Measurements from ENCODE around the gene ZNF700.
"Not testable (repeated sequence)": the region's sequence is repeated elsewhere in the genome, so short reads cannot be mapped to it uniquely, and the experiment has no call there.

Gene ZNF700

GRCh38 chr19:11887234-11887610 is 37.7 kb upstream of the ZNF700 start:
- Histone ChIP-seq H2BK15ac (replicated peaks; ENCODE audit: low read depth) (no peak overlapping the region), H3K27ac (ENCODE audit: low read depth, low read length) (peak overlapping the region; percentile 31), H3K36me3 (ENCODE audit: control insufficient read depth, insufficient read depth, low read length) (no peaks in the 10 kb centered on the region), H3K4me2 (ENCODE audit: low read length) (peak overlapping the region; percentile 16), H2BK5ac (ENCODE audit: low read length) (peak overlapping the region; percentile 39), H3K23ac (ENCODE audit: low read length) (no peak overlapping the region), H2AK5ac (ENCODE audit: low read length) (no peak overlapping the region), H3K56ac (ENCODE audit: low read length) (peak overlapping the region; percentile 88), H3K27me3 (ENCODE audit: insufficient read depth, low read length, poor library complexity) (no peaks in the 10 kb centered on the region), H3K4me3 (ENCODE audit: low read length) (no peak overlapping the region), H2BK120ac (ENCODE audit: low read depth, low read length) (no peak overlapping the region), H3K79me1 (ENCODE audit: low read length) (no peaks in the 10 kb centered on the region), H3K9ac (ENCODE audit: low read length) (peak overlapping the region; percentile 54), H3K18ac (ENCODE audit: low read length) (no peak overlapping the region), H3K79me2 (ENCODE audit: control insufficient read depth, insufficient read depth, low read length) (no peaks in the 10 kb centered on the region), H4K8ac (ENCODE audit: low read depth, low read length) (no peak overlapping the region), H4K5ac (ENCODE audit: low read length) (no peak overlapping the region), H3K4me1 (ENCODE audit: control insufficient read depth, low read depth, low read length) (peaks cover 4% of the 10 kb centered on the region), H3K4ac (ENCODE audit: low read depth, low read length) (no peak overlapping the region)
- WGBS (ENCODE audit: extremely low coverage, insufficient coverage, low lambda C conversion rate), result no CpG with 5 or more reads among the region's 7 CpGs
- DNase-seq, result peak; percentile 56

DNA sequence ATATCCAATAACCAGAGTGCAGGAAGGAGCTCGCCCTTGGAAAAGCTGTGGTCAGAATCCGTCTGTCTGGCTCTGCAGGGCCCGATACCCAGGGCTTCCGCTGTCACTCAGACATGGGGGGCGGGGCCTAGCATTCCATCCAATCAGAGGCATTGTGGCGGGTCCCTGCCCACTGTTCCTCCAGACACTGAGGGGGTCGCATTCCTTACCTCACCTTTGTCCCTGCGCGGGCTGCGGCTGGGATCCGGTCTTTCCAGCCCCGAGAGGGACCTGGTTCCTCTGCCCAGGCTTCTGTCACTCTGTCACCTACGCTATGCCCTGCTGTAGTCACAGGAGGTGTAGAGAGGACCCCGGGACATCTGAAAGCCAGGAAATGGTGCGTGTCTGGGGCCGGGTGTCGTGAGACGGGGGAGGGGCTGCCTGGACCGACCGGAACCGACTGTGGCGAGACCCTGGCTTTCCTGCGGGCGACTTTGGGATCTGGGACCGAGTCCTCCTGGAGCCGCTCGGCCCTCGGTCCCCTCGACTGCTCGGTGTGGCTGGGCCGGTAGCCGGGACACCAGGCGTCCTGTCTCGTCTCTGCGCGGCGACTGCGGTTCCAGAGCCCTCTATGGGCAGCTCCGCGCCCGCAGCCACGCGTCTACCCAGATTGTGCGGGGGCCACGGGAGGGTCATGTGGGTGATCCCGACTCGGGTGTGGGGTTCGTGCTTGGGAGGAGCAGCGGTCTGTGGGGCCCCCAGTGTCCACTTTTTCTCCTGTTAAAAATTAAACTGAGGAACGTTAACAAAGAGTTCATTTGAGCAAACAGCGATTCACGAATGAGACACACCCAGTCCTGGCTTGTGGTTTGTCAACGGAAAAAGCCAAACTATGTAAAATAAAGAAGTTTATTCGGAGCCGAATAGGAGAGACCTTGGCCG is 37.0 kb upstream of the ZNF700 start, which contains the start of gene ZNF69:
Gene ZNF69, plus strand, starts transcription at position 172 of the 921 bp plus-strand sequence. Its CDS starts 142 bp downstream, at position 314.
- Histone ChIP-seq H3K79me2 (ENCODE audit: control insufficient read depth, insufficient read depth, low read length) (no peaks in the 10 kb centered on the region), H2BK120ac (ENCODE audit: low read depth, low read length) (no peak within 1 kb of the TSS), H3K23ac (ENCODE audit: low read length) (no peak within 1 kb of the TSS), H2AK5ac (ENCODE audit: low read length) (no peak within 1 kb of the TSS), H3K18ac (ENCODE audit: low read length) (peak within 1 kb of the TSS; percentile 35), H3K4ac (ENCODE audit: low read depth, low read length) (no peak within 1 kb of the TSS), H2BK5ac (ENCODE audit: low read length) (peak within 1 kb of the TSS; percentile 57), H3K4me3 (ENCODE audit: low read length) (peak within 1 kb of the TSS; percentile 64), H3K27ac (ENCODE audit: low read depth, low read length) (peak within 1 kb of the TSS; percentile 91), H4K5ac (ENCODE audit: low read length) (no peak within 1 kb of the TSS), H2BK15ac (replicated peaks; ENCODE audit: low read depth) (no peak within 1 kb of the TSS), H3K56ac (ENCODE audit: low read length) (peak within 1 kb of the TSS; percentile 94), H3K4me2 (ENCODE audit: low read length) (peak within 1 kb of the TSS; percentile 35), H3K27me3 (ENCODE audit: insufficient read depth, low read length, poor library complexity) (no peaks in the 10 kb centered on the region), H3K79me1 (ENCODE audit: low read length) (peaks cover 3% of the 10 kb centered on the region), H3K36me3 (ENCODE audit: control insufficient read depth, insufficient read depth, low read length) (no peaks in the 10 kb centered on the region), H4K8ac (ENCODE audit: low read depth, low read length) (no peak within 1 kb of the TSS), H3K4me1 (ENCODE audit: control insufficient read depth, low read depth, low read length) (peaks cover 4% of the 10 kb centered on the region), H3K9ac (ENCODE audit: low read length) (peak within 1 kb of the TSS; percentile 79)
- no CpG with 5 or more reads among the region's 56 CpGs for WGBS (ENCODE audit: extremely low coverage, insufficient coverage, low lambda C conversion rate)
- peak; percentile 97 for DNase-seq

- H3K27me3 ChIP-seq (ENCODE audit: insufficient read depth, low read length, poor library complexity); H4K8ac ChIP-seq (ENCODE audit: low read depth, low read length); H3K36me3 ChIP-seq (ENCODE audit: control insufficient read depth, insufficient read depth, low read length); H2BK15ac ChIP-seq (replicated peaks; ENCODE audit: low read depth); H3K23ac ChIP-seq (ENCODE audit: low read length); H3K4me1 ChIP-seq (ENCODE audit: control insufficient read depth, low read depth, low read length); H3K56ac ChIP-seq (ENCODE audit: low read length); H3K4ac ChIP-seq (ENCODE audit: low read depth, low read length); H2BK5ac ChIP-seq (ENCODE audit: low read length); H3K79me1 ChIP-seq (ENCODE audit: low read length); H3K4me3 ChIP-seq (ENCODE audit: low read length); H3K18ac ChIP-seq (ENCODE audit: low read length); H3K9ac ChIP-seq (ENCODE audit: low read length); H3K4me2 ChIP-seq (ENCODE audit: low read length); H4K5ac ChIP-seq (ENCODE audit: low read length); H2BK120ac ChIP-seq (ENCODE audit: low read depth, low read length); H3K79me2 ChIP-seq (ENCODE audit: control insufficient read depth, insufficient read depth, low read length); H2AK5ac ChIP-seq (ENCODE audit: low read length): not testable (repeated sequence)
- no CpG with 5 or more reads among the region's 6 CpGs for WGBS (ENCODE audit: extremely low coverage, insufficient coverage, low lambda C conversion rate)
- peak overlapping the region; percentile 42 for H3K27ac ChIP-seq (ENCODE audit: low read depth, low read length)
- DNase-seq, result peak; percentile 72
Observed at GRCh38 chr19:11889901-11890300, 35.0 kb upstream of the ZNF700 start.

GRCh38 chr19:11890634-11891033 is 34.3 kb upstream of the ZNF700 start:
- no CpG with 5 or more reads among the region's 5 CpGs for WGBS (ENCODE audit: extremely low coverage, insufficient coverage, low lambda C conversion rate)
- Histone ChIP-seq H2BK5ac (ENCODE audit: low read length) (no peak overlapping the region), H3K27me3 (ENCODE audit: insufficient read depth, low read length, poor library complexity) (no peaks in the 10 kb centered on the region), H3K4me1 (ENCODE audit: control insufficient read depth, low read depth, low read length) (peaks cover 4% of the 10 kb centered on the region), H3K9ac (ENCODE audit: low read length) (no peak overlapping the region), H4K8ac (ENCODE audit: low read depth, low read length) (no peak overlapping the region), H3K4me2 (ENCODE audit: low read length) (no peak overlapping the region), H3K4ac (ENCODE audit: low read depth, low read length) (no peak overlapping the region), H3K4me3 (ENCODE audit: low read length) (no peak overlapping the region), H3K79me1 (ENCODE audit: low read length) (peaks cover 5% of the 10 kb centered on the region), H3K18ac (ENCODE audit: low read length) (no peak overlapping the region), H3K36me3 (ENCODE audit: control insufficient read depth, insufficient read depth, low read length) (no peaks in the 10 kb centered on the region), H3K23ac (ENCODE audit: low read length) (no peak overlapping the region), H3K27ac (ENCODE audit: low read depth, low read length) (no peak overlapping the region), H4K5ac (ENCODE audit: low read length) (no peak overlapping the region), H2AK5ac (ENCODE audit: low read length) (no peak overlapping the region), H3K79me2 (ENCODE audit: control insufficient read depth, insufficient read depth, low read length) (no peaks in the 10 kb centered on the region), H2BK15ac (replicated peaks; ENCODE audit: low read depth) (no peak overlapping the region), H2BK120ac (ENCODE audit: low read depth, low read length) (no peak overlapping the region), H3K56ac (ENCODE audit: low read length) (no peak overlapping the region)
- no peak for DNase-seq

GRCh38 chr19:11894851-11895250 is 30.1 kb upstream of the ZNF700 start:
- H3K23ac ChIP-seq (ENCODE audit: low read length), result no peak overlapping the region
- H3K27ac ChIP-seq (ENCODE audit: low read depth, low read length), result no peak overlapping the region
- no peak overlapping the region for H2AK5ac ChIP-seq (ENCODE audit: low read length)
- no peaks in the 10 kb centered on the region for H3K4me1 ChIP-seq (ENCODE audit: control insufficient read depth, low read depth, low read length)
- no peak overlapping the region for H3K4me3 ChIP-seq (ENCODE audit: low read length)
- H2BK5ac ChIP-seq (ENCODE audit: low read length), result no peak overlapping the region
- no peak for DNase-seq
- WGBS (ENCODE audit: extremely low coverage, insufficient coverage, low lambda C conversion rate), result no CpG with 5 or more reads among the region's 6 CpGs
- H3K9ac ChIP-seq (ENCODE audit: low read length), result no peak overlapping the region
- H3K18ac ChIP-seq (ENCODE audit: low read length), result no peak overlapping the region
- no peak overlapping the region for H3K56ac ChIP-seq (ENCODE audit: low read length)
- H4K5ac ChIP-seq (ENCODE audit: low read length), result no peak overlapping the region
- H3K79me2 ChIP-seq (ENCODE audit: control insufficient read depth, insufficient read depth, low read length), result no peaks in the 10 kb centered on the region
- no peaks in the 10 kb centered on the region for H3K27me3 ChIP-seq (ENCODE audit: insufficient read depth, low read length, poor library complexity)
- no peaks in the 10 kb centered on the region for H3K36me3 ChIP-seq (ENCODE audit: control insufficient read depth, insufficient read depth, low read length)
- no peak overlapping the region for H2BK120ac ChIP-seq (ENCODE audit: low read depth, low read length)
- peaks cover 5% of the 10 kb centered on the region for H3K79me1 ChIP-seq (ENCODE audit: low read length)
- H4K8ac ChIP-seq (ENCODE audit: low read depth, low read length), result no peak overlapping the region
- H3K4ac ChIP-seq (ENCODE audit: low read depth, low read length), result no peak overlapping the region
- H3K4me2 ChIP-seq (ENCODE audit: low read length), result no peak overlapping the region
- no peak overlapping the region for H2BK15ac ChIP-seq (replicated peaks; ENCODE audit: low read depth)
